ENCODE results near the gene DMWD. TPM values are rescaled to one million over a fixed set of nuclear protein-coding genes. Genes with fewer than 3 reads are reported as not detected.

Gene DMWD
- total RNA-seq, 2 experiments from 2014 or later: 28.6 to 31.5 TPM

DNA sequence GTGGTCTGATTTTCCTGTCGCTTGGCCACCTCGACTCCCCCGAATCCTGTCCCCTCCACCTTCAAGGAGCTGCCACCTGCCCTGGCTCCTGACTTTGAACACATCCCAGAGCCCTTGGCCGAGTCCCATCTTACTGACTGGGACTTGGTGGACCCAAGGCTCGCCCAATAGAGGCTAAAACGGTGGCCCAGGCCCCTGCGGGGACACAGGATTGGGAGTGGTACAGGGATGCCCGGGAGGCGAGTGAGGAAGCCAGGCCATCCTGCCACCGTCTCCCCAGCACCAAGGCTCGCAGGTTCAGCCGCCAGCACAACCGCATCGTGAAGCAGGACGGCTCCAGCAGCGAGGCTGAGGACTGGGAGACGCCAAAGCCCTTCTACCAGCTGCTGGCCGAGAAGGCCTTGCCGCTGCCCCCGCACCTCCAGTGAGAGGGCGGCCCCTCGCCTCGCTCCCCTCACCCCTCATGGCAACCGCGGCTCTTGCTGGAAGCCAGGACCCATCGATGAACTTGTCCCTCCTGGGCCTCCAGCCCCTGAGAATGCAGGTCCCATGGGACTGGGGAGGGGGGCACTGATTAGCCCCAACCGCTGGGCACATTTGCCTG is 28.9 kb downstream of the DMWD start:
- ATAC-seq (ENCODE audit: poor library complexity) (no peak), DNase-seq (no peak)
- no peak for TF ChIP-seq CTCF (IDR thresholded peaks at IDR 0.05)
- H3K4me3 ChIP-seq (ENCODE audit: low read length): no peak overlapping the region
- H3K36me3 ChIP-seq (ENCODE audit: insufficient read depth, low read length): no peaks in the 10 kb centered on the region
- intact Hi-C loops (cut with DNase I, micrococcal nuclease): no loop called here
- H3K27me3 ChIP-seq (ENCODE audit: control insufficient read depth in 1 of 2, insufficient read depth in 2 of 2, low read length in 2 of 2): peaks cover 17 to 28% of the 10 kb centered on the region in 2 experiments
- POLR2A ChIA-PET: no interaction called here
- Mint-ChIP-seq H3K4me3 (no peak overlapping the region), H3K36me3 (ENCODE audit: low read depth) (no peaks in the 10 kb centered on the region), H3K4me1 (ENCODE audit: low read depth) (peaks cover under 1% of the 10 kb centered on the region), H3K27me3 (peaks cover 14% of the 10 kb centered on the region), H3K9me3 (no peaks in the 10 kb centered on the region), H3K27ac (no peak overlapping the region)
- H3K27ac ChIP-seq (ENCODE audit: low read depth in 1 of 2, low read length in 2 of 2): no peak overlapping the region
- CTCF ChIA-PET: no interaction called here
- peaks cover 11% of the 10 kb centered on the region for H3K4me1 ChIP-seq (ENCODE audit: insufficient read depth, low read length)
- peaks cover 0 to 15% of the 10 kb centered on the region in 2 experiments for H3K9me3 ChIP-seq (ENCODE audit: control insufficient read depth in 1 of 2, insufficient read depth in 1 of 2, low read length in 2 of 2)

DNA sequence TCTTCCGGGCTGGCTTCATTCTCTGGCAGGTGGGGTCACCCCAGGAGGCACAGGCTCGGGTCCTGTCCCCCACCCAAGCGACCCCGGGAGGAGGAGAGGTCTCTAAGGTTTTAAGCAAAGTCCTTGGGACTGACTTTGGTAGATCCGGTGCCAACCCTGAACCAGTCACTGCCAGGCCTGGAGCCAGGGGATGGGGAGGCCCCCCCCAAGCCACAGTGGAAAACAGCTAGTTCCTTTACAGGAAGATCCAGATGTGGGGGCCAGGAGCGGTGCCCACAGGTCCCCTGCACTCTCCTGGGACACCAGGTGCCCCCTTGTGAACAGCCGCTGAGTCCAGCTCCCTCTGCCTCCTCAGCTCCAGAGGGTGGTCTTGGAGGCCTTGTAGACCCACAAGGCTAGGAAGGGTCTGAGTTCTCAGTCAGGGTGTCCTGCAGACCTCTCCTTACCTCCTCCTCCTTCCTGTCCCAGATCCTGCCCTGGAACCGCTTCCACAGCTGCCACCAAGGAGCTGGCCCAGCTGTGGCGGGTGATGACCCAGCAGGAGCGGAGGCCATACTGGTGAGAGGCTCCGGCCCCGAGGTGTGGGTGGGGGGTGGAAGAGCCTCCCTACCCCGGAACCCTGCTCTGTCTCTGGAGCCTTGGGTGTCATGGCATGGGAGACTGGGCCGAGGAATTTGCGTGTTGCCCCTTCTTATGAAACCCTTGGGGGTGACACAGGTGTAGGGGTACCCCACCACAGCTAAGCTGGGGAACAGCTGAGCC is 29.6 kb downstream of the DMWD start:
- DNase-seq (no peak), ATAC-seq (ENCODE audit: poor library complexity) (no peak)
- Histone ChIP-seq H3K4me1 (ENCODE audit: insufficient read depth, low read length) (peaks cover 8% of the 10 kb centered on the region), H3K27ac (ENCODE audit: low read depth in 1 of 2, low read length in 2 of 2) (no peak overlapping the region), H3K4me3 (ENCODE audit: low read length) (no peak overlapping the region), H3K9me3 (ENCODE audit: control insufficient read depth in 1 of 2, insufficient read depth in 1 of 2, low read length in 2 of 2) (peaks cover 0 to 15% of the 10 kb centered on the region in 2 experiments), H3K36me3 (ENCODE audit: insufficient read depth, low read length) (no peaks in the 10 kb centered on the region), H3K27me3 (ENCODE audit: control insufficient read depth in 1 of 2, insufficient read depth in 2 of 2, low read length in 2 of 2) (peaks cover 16 to 28% of the 10 kb centered on the region in 2 experiments)
- no peak overlapping the region for H3K27ac Mint-ChIP-seq
- no peaks in the 10 kb centered on the region for H3K9me3 Mint-ChIP-seq
- intact Hi-C loops (cut with DNase I, micrococcal nuclease): no loop called here
- H3K36me3 Mint-ChIP-seq (ENCODE audit: low read depth): no peaks in the 10 kb centered on the region
- peaks cover 14% of the 10 kb centered on the region for H3K27me3 Mint-ChIP-seq
- ChIA-PET POLR2A (no interaction called here), CTCF (no interaction called here)
- H3K4me1 Mint-ChIP-seq (ENCODE audit: low read depth): no peaks in the 10 kb centered on the region
- H3K4me3 Mint-ChIP-seq: no peak overlapping the region
- no peak for TF ChIP-seq CTCF (IDR thresholded peaks at IDR 0.05)

DNA sequence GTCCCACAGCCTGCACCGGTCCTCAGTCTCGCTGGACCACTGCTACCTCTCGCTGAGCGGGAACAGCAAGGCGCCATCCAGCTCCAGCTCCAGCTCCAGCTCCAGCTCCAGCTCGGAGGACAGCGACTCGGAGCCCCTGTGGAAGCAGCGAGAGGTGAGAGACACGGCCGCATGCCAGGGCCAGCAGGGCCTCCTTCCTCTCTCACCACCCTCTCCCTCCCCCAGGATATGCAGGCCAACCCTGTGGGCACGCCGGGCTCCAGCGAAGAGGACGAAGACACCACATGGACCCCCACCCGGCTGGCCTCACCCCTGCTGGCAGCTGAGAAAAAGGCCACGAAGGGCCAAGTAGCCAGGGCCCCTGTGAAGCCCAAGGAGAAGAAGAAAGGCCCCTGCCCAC is 30.9 kb downstream of the DMWD start:
- intact Hi-C loops (cut with DNase I, micrococcal nuclease): no loop called here
- POLR2A ChIA-PET: no interaction called here

More for the DNA sequence above, 30.9 kb downstream of the DMWD start:
- Histone ChIP-seq H3K9me3 (ENCODE audit: control insufficient read depth in 1 of 2, insufficient read depth in 1 of 2, low read length in 2 of 2) (peaks cover 0 to 10% of the 10 kb centered on the region in 2 experiments), H3K4me3 (ENCODE audit: low read length) (no peak overlapping the region), H3K4me1 (ENCODE audit: insufficient read depth, low read length) (no peaks in the 10 kb centered on the region), H3K27ac (ENCODE audit: low read depth in 1 of 2, low read length in 2 of 2) (no peak overlapping the region), H3K36me3 (ENCODE audit: insufficient read depth, low read length) (no peaks in the 10 kb centered on the region), H3K27me3 (ENCODE audit: control insufficient read depth in 1 of 2, insufficient read depth in 2 of 2, low read length in 2 of 2) (peaks cover 5 to 15% of the 10 kb centered on the region in 2 experiments)
- DNase-seq (no peak), ATAC-seq (ENCODE audit: poor library complexity) (no peak)
- no peak for TF ChIP-seq CTCF (IDR thresholded peaks at IDR 0.05)
- CTCF ChIA-PET: no interaction called here
- no peaks in the 10 kb centered on the region for H3K9me3 Mint-ChIP-seq
- no peaks in the 10 kb centered on the region for H3K4me1 Mint-ChIP-seq (ENCODE audit: low read depth)
- no peaks in the 10 kb centered on the region for H3K36me3 Mint-ChIP-seq (ENCODE audit: low read depth)
- H3K27ac Mint-ChIP-seq: no peak overlapping the region
- no peak overlapping the region for H3K4me3 Mint-ChIP-seq
- peaks cover 14% of the 10 kb centered on the region for H3K27me3 Mint-ChIP-seq
